Fibroblast of skin of scalp (primary cell): Measurements from ENCODE around the gene LAMC3.

Experiments used
- DNase-seq: peaks from one replicate; pipeline ENCODE4 v3.0.0-alpha.2; 2013

LAMC3 gene

GRCh38 chr9:131048820-131049219 lies 39.8 kb downstream of the LAMC3 start:
- DNase-seq = no peak

- no peak for DNase-seq
These were observed 41.1 kb downstream of the LAMC3 start for GRCh38 chr9:131049829-131050715.

GRCh38 chr9:131050831-131051230 lies 41.9 kb downstream of the LAMC3 start:
- DNase-seq = no peak

DNA sequence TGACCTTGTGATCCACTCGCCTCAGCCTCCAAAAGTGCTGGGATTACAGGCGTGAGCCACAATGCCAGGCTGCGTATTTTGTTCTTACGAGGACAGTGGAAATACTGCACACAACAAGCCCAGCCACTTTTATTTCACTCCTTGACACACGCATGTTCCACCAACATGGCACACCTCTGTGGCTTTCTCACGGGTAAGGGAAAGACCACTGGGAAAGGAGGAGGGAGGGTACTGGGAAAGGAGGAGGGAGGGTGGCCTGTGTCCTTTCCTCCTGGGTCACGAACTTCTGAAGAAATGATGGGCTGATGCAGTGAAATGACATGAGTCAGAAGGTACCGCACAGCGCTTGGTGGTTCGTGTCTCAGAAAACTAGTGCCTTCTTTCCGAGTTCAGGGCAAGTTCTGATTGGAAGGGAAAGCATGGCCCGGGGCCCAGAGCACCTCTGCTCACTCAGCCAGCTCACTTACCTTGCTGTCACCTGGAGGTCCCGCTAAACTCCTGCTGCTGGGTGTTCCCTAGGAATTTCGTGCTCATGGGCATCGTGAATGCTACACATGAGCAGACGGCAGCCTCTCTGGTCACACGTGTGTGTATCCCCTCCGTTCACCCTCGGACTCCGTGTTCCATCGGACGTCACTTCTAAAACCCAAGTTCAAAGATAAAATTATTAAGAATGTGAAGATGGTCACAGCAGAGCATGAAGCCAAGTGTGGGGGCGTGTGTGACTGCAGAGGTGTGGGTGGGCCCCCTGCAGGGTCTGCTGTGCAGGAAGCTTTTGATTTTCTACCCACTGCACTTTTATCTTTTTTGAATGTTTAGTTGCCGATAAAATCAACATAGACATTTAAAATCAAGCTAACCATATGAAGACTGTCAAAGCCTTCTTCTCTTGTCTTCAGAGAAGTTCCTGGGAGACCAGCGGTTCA lies 42.9 kb downstream of the LAMC3 start:
- DNase-seq = no peak

DNA sequence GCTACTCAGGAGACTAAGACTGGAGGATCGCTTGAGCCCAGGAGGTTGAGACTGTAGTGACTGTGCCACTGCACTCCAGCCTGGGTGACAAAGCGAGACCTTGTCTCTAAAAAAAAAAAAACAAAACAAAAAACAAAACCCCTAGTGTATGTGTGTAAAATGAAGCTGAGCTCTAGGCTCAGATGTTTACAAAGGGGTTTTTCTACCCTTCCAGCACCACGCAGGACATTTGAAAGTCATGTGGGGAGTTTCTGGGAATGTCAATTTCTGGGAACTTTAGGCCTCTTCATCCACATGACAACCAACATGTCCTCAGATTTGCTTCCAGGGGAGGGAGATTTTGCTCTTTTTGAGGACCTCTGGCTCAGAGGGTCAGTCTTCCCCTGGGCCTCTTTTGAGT lies 44.9 kb downstream of the LAMC3 start:
- no peak for DNase-seq

- DNase-seq = no peak
These were observed 48.0 kb downstream of the LAMC3 start for GRCh38 chr9:131056781-131057506.

DNA sequence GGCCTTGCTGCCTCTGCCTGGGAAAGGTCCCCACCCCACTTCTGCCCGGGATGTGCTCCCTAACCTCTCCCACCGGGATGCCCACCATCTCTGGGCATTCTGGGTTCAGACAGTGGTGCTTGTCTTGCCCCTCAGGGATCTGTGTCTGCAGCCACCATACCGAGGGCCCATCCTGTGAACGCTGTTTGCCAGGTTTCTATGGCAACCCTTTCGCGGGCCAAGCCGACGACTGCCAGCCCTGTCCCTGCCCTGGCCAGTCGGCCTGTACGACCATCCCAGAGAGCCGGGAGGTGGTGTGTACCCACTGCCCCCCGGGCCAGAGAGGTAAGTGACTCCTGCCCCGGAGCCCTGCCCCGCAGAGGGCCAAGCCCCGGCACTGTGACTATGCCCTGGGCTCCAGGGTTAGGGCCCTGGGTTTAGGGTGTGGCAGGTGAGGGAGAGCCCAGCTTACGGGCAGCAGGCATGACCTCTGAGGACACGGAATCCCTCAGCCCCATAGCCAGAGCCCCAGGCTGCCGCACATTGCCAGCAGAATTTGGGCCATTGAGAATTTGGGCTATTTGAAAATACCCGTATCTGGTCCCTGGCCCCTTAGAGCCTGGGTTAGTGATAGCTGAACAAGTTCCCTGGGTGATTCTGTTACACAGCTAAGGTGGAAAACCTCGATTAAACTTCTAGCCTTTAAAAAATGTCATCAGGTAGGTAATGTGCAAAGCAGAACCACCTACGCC lies 52.1 kb downstream of the LAMC3 start:
- no peak for DNase-seq

GRCh38 chr9:131062969-131063368 lies 54.0 kb downstream of the LAMC3 start:
- DNase-seq = no peak

DNA sequence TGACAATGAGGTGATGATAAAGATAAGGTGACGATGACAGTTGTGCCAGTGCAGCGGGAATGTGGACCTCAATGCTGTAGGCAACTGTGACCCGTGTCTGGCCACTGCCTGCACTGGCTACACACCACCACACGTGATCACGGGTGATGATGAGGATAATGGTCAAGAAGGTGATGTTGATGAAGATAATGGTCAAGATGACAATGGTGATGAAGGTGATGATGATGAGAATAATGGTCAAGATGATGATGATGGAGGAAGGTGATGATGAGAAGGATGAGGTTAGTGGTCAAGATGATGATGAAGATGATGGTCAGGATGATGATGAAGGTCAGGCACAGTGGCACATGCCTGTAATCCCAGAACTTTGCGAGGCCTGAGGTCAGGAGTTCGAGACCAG lies 56.6 kb downstream of the LAMC3 start:
- DNase-seq = no peak

GRCh38 chr9:131067625-131068024 lies 58.7 kb downstream of the LAMC3 start:
- no peak for DNase-seq

DNA sequence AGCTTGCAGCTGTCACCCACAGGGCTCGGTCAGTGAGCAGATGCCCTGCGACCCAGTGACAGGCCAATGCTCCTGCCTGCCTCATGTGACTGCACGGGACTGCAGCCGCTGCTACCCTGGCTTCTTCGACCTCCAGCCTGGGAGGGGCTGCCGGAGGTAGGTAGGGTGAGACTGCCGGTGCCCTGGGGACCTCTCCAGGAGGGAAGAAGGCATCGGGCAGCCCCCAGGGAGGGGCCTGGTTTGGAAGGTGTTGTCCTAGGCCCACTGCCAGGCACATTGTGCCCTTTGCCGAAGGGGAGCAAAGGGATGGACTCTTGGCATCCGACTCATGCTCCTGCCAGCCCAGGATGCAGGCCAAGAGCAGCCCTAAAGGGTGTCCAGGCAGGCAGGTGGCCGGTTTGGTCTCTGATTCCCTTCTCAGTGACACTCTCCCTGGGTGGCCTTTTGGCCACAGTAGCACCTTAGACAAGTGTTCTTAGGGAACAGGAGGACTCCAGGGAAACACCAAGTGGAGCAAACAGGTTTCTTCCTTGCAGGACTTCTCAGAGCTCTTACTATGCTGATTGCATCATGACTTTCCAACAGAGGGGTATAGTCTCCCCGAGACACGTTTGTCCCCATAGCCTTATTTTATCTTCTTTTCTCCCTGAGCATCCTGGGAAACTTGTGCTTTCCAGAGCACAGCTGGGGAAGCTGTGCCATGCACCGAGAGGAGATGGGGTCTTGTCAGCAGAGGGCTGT lies 59.3 kb downstream of the LAMC3 start:
- no peak for DNase-seq

GRCh38 chr9:131069699-131070098 lies 60.7 kb downstream of the LAMC3 start:
- no peak for DNase-seq

- no peak for DNase-seq
These were observed 63.3 kb downstream of the LAMC3 start for GRCh38 chr9:131072107-131072870.

DNA sequence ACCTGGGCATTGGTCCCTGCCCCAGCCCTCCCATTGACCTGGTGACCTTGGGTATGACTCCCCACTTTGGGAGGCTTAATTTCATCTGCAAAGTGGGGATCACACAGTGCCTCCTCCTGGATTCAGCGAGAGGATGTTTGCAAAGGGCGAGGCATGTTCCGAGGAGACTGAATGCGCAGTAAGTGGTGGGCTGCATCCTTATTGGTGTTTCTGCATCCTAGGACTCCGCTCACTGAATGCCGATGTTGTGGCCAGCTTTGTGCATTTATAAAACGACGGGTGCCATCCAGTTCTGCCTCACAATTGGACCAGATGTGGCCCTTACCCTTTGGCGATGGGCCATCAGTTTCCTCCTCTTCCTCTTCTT lies 63.9 kb downstream of the LAMC3 start:
- DNase-seq = no peak

DNA sequence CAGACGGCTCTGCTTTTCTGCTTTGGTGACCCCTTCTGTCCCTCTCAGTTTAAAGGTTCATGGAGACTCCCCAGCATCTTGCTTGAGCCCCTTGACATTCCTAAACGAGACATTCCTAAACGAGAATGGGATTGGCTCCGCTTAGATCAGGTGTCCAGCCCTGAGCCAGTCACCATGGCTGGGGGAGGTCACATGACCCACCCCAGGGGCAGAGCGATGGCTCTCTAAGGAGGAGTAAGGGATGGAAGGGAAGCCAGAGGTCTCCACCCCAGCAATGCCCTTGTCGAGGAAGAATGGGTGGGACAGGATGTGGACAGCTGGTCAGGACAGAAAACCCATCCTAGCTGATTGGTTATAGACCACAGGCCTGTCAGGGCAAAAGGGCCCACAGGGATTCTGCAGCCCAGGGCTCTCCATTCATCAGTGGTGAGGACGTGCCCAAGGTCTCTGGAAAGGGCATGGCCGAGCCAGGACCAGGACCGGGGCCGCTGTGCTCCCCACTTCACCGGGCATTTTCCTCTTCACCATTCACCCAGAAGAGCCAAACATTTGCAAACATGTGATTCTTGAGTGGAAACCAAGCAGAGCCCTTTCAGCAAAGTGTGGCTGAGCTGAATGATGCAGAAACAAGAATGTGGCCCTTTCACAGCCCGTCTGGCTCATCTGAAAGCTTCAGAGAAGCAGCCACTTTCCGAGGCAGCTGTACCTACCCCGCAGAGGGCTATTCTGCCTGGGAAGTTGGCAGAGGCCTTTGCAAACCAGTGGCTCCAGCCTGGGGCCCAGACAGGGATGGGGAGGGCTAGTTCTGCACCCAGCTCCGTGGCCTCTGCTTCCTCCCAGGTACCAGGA lies 67.6 kb downstream of the LAMC3 start:
- no peak for DNase-seq

GRCh38 chr9:131078427-131079366 lies 69.7 kb downstream of the LAMC3 start:
- no peak for DNase-seq

GRCh38 chr9:131080589-131080988 lies 71.6 kb downstream of the LAMC3 start:
- DNase-seq = no peak

GRCh38 chr9:131081868-131082267 lies 72.9 kb downstream of the LAMC3 start:
- no peak for DNase-seq
